Smooth muscle cell of the brain vasculature (primary cell): ENCODE data around the gene SLC9A8.
"Not testable (repeated sequence)": the region's sequence is repeated elsewhere in the genome, so short reads cannot be mapped to it uniquely, and the experiment has no call there.

Experiments
- DNase-seq: peaks from one replicate; pipeline ENCODE4 v3.0.0-alpha.2; 2012; ENCODE audit warnings: low read depth, low spot score

SLC9A8 gene

GRCh38 chr20:49786668-49787370, 25.8 kb upstream of the SLC9A8 start:
- DNase-seq, result no peak

GRCh38 chr20:49787371-49788357, 25.0 kb upstream of the SLC9A8 start:
- DNase-seq, result no peak

- DNase-seq, result no peak
These were observed 22.4 kb upstream of the SLC9A8 start for GRCh38 chr20:49790077-49790798.

GRCh38 chr20:49791165-49791564, 21.5 kb upstream of the SLC9A8 start:
- DNase-seq, result no peak

GRCh38 chr20:49792006-49792405, 20.6 kb upstream of the SLC9A8 start:
- no peak for DNase-seq

- DNase-seq, result no peak
These were observed 20.0 kb upstream of the SLC9A8 start for GRCh38 chr20:49792611-49793010.

- no peak for DNase-seq
These were observed 18.1 kb upstream of the SLC9A8 start for GRCh38 chr20:49794336-49795134.

GRCh38 chr20:49795135-49795424, 17.5 kb upstream of the SLC9A8 start:
- no peak for DNase-seq

GRCh38 chr20:49796600-49797343, 15.9 kb upstream of the SLC9A8 start:
- no peak for DNase-seq

- no peak for DNase-seq
These were observed 15.3 kb upstream of the SLC9A8 start for GRCh38 chr20:49797344-49797615.

- DNase-seq, result no peak
These were observed 13.9 kb upstream of the SLC9A8 start for GRCh38 chr20:49798718-49799117.

GRCh38 chr20:49799698-49800097, 12.9 kb upstream of the SLC9A8 start:
- no peak for DNase-seq

- DNase-seq, result no peak
These were observed 9.2 kb upstream of the SLC9A8 start for GRCh38 chr20:49803418-49803817.

- DNase-seq, result no peak
These were observed 8.3 kb upstream of the SLC9A8 start for GRCh38 chr20:49804364-49804763.

- not testable (repeated sequence) for DNase-seq
These were observed 7.3 kb upstream of the SLC9A8 start for GRCh38 chr20:49805224-49805876.

GRCh38 chr20:49808753-49809152, 3.9 kb upstream of the SLC9A8 start:
- no peak for DNase-seq

GRCh38 chr20:49809803-49810359, 2.7 kb upstream of the SLC9A8 start:
- DNase-seq, result no peak

- no peak for DNase-seq
These were observed 2.0 kb upstream of the SLC9A8 start for GRCh38 chr20:49810491-49811190.

- no peak for DNase-seq
These were observed 662 bp upstream of the SLC9A8 start for GRCh38 chr20:49811825-49812506.
